HG03378 (cell line): ENCODE measurements around the gene BIRC3.

ENCODE experiments used
- ATAC-seq: cut with Tn5 transposase; IDR thresholded peaks from one replicate; pipeline ENCODE4 v1.9.1; 2021; ENCODE audit warnings: mild to moderate bottlenecking, moderate library complexity; ENCODE audit not compliant: unreplicated experiment

Gene BIRC3

GRCh38 chr11:102317099-102317767 is at the start of gene BIRC3:
Gene BIRC3 (plus strand): TSS chr11:102317484. CDS start chr11:102324510, 7,026 bp downstream.
- ATAC-seq, result peak; percentile 88

- no peak for ATAC-seq
Observed at GRCh38 chr11:102267609-102268008, 49.7 kb upstream of the BIRC3 start.

GRCh38 chr11:102268083-102268984 is 49.0 kb upstream of the BIRC3 start:
- peak; percentile 90 for ATAC-seq

- no peak for ATAC-seq
Observed at GRCh38 chr11:102268985-102269470, 48.3 kb upstream of the BIRC3 start.

- ATAC-seq, result no peak
Observed at GRCh38 chr11:102269927-102270326, 47.4 kb upstream of the BIRC3 start.

GRCh38 chr11:102272047-102272824 is 45.0 kb upstream of the BIRC3 start:
- no peak for ATAC-seq

GRCh38 chr11:102274628-102275027 is 42.7 kb upstream of the BIRC3 start:
- no peak for ATAC-seq

- ATAC-seq, result no peak
Observed at GRCh38 chr11:102276362-102276761, 40.9 kb upstream of the BIRC3 start.

GRCh38 chr11:102276783-102277182 is 40.5 kb upstream of the BIRC3 start:
- no peak for ATAC-seq

- ATAC-seq, result peak; percentile 80
Observed at GRCh38 chr11:102279641-102280170, 37.6 kb upstream of the BIRC3 start.

- no peak for ATAC-seq
Observed at GRCh38 chr11:102280245-102280833, 36.9 kb upstream of the BIRC3 start.

- ATAC-seq, result no peak
Observed at GRCh38 chr11:102283116-102283485, 34.2 kb upstream of the BIRC3 start.

- ATAC-seq, result no peak
Observed at GRCh38 chr11:102284008-102284407, 33.3 kb upstream of the BIRC3 start.

- no peak for ATAC-seq
Observed at GRCh38 chr11:102286292-102286691, 31.0 kb upstream of the BIRC3 start.

- peak; percentile 95 for ATAC-seq
Observed at GRCh38 chr11:102287964-102288724, 29.1 kb upstream of the BIRC3 start.

GRCh38 chr11:102288725-102289083 is 28.6 kb upstream of the BIRC3 start:
- ATAC-seq, result no peak

- no peak for ATAC-seq
Observed at GRCh38 chr11:102289592-102289991, 27.7 kb upstream of the BIRC3 start.

- ATAC-seq, result no peak
Observed at GRCh38 chr11:102291831-102292230, 25.5 kb upstream of the BIRC3 start.

- ATAC-seq, result no peak
Observed at GRCh38 chr11:102292933-102293332, 24.4 kb upstream of the BIRC3 start.
